Measurements from ENCODE around the gene IFT27.
"Not testable (repeated sequence)": the region's sequence is repeated elsewhere in the genome, so short reads cannot be mapped to it uniquely, and the experiment has no call there.

IFT27 gene

GRCh38 chr22:36764641-36765040, 11.3 kb downstream of the IFT27 start:
- no peak for DNase-seq

DNA sequence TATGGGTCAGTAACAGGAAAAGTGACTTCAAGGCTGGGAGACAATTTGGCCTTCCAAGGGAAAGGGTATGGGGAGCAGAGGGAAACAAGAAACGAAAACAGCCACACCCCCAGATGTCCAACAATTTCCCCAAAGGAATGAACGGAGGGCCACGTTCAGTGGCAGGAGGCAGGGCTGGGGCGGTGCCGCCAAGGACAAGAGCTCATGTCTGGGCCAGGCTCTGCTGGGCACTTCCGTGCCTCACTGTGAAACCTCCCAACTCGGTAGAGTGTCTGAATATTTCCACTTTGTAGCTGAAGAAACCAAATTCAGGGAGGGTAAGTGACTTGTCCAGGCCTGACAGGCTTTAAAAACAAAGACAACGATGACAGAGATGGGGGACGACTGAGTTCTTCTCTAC, 11.9 kb downstream of the IFT27 start:
- no peak for DNase-seq

- no peak for DNase-seq
Measured at GRCh38 chr22:36763576-36763975, 12.3 kb downstream of the IFT27 start.

GRCh38 chr22:36762687-36763260, 13.1 kb downstream of the IFT27 start:
- DNase-seq: no peak

- no peak for DNase-seq
Measured at GRCh38 chr22:36761553-36762240, 14.2 kb downstream of the IFT27 start.

- DNase-seq: no peak
Measured at GRCh38 chr22:36760786-36761185, 15.1 kb downstream of the IFT27 start.

DNA sequence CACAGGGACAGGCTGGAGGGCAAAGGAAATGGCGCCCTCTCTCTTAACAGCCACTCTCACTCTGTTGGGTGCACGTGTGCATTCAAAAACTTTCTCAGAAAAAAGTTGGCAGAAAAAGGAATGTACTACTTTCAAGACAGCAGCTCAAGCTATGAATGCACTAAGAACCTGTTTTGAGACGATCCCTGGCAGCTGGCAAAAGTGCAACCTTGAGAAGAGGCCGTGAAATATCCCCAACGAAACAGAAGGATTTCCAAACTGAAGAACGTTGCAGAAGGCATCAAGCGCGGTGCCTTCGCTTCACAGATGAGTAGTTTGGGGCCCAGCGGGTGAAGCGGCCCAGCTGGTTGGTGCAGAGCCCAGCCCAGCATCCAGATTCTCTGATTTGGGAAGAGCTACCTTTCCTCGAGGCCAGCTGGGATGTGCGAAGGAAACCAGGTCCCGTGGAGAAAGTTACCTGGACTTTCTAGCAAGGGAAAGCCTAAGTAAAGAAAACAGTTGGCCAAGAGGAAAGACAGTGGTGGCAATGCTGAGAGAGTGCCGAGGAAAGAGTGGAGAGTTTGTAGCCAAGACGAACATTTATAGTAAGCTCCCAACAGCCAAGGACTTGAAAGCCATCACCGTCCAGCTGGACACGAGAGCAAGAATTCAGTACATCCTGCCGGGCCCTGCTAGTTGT, 16.3 kb downstream of the IFT27 start:
- no peak for DNase-seq

DNA sequence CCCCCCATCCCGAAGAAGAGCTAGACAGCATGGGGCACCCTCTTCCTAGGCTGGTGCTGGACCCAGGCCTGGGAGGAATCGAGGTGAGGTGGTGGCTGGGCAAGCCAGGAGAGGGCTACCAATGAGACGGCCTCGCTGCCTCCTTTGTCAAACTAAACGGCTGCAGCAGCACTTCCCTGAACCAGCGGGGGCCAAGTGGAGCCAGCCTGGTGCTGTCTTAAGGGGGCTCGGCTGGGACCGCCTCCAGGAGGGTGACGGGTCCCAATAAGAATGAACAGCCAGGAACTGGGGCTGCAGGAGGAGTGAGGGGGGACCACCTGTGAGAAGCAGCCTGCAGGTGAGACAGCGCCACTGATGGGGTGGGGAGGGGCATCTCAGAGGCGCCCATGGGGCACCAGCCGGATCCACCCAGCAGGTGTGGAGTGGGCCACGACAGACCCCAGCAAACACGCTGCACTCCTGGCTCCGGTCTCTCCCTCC, 17.1 kb downstream of the IFT27 start:
- DNase-seq: no peak

GRCh38 chr22:36757668-36758211, 18.2 kb downstream of the IFT27 start:
- peak; percentile 48 to 69 (median 58) for DNase-seq

DNA sequence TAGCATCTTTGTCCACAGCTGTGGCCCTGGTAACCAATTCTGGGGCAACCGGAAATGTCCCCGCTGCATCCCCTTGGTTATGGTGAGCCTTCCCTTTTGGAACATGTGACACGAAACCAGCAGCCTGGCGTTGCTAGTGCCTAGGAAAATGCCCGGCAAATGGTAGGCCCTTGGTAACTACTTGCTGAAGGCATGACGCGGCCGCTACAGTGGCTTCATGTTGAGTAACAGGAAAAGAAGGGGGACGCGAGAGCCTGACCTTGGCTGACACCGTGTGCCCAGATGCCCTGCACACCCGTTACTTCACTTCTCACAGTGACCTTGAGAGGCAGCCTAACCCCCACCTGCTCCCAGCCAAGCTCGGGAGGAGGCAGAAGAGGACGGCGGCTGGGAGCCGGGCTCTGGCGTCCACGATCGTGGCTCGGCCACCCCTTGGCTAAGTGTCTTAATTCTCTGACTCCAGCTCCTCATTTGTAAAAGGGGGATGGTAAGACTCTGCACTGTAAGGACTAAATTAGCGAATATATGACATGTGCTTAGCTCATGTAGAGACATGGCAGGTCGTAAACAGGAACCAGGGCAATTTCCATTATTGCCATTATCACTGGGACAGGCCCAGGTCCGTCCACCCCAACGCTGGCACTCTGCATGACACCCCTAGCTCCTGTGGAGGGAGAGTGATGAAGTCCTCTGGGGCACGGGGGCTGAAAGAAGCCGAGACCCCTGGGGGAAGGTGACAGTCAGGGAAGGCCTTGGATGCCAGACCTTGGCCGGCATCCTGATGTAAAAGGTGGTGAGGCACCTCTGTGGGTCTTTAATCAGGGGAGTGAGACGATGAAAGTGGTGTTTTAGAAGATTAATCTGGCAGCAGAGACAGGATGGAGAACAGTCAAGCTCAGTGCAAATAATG, 18.9 kb downstream of the IFT27 start:
- no peak for DNase-seq

DNA sequence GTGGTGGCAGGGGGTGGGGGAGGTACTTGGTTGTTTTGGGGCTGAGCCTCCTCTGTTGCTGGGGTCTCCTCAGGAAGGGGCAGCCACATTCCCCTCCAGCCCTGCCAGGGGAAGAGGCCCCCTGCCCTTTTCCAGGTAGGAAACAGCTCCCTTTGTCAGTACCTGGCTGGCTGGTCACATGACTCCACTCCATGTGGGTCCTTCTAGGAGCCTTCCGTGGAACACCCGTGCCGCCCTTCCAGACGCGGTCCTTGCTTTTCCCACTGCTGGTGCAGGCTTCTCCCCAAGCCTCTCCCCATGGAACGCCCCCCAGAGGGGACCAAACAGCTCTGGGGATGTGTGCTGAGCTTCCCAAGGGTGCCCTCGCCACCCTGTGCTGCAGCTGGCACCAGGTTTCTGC, 19.9 kb downstream of the IFT27 start:
- DNase-seq: no peak

- DNase-seq: no peak
Measured at GRCh38 chr22:36755316-36755715, 20.6 kb downstream of the IFT27 start.

DNA sequence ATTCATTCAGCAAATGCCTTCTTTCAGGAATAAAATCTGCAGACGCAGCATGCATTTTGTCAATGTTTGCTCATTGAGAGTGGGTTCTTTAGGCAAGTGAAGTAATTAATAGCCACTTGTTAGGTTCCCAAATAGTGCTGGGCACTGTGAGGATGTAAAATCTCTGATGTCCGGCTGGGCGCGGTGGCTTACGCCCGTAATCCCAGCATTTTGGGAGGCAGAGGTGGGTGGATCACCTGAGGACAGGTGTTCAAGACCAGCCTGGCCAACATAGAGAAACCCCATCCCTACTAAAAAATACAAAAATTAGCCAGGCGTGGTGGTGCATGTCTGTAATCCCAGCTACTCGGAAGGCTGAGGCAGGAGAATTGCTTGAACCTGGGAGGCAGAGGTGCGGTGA, 21.0 kb downstream of the IFT27 start:
- DNase-seq: not testable (repeated sequence)

- DNase-seq: no peak
Measured at GRCh38 chr22:36753916-36754315, 22.0 kb downstream of the IFT27 start.

DNA sequence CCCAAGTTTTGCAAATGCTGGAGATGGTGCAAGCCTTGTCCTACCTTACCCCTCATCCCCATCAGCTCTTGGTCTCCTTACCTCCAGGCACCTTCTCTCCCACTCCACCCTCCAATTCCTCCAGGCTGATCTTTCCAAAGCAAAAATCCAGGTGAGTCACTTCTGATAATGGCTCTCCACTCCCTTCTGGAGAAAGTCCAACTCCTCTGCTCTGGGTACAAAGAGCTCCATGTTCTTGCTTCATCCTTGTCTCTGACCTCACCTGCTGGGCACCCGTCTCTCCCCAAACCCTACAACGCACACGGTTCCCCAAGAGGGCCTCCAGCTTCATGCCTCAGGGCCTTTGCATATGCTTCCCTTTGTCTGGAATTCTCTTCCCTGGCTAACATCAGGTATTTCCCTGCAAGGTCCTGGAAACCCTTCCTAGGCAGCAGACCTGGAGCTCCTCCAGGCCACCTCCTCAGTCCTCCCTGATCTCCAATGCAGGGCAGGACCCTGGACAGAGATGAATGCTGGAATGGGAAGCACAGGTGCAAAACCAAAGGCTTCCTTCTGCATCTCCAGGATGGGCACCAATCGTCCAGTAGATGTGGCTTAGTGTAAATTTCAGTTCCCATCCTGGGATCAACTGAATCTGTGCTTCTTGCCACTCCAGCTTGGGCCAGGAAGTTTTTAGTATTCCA, 22.7 kb downstream of the IFT27 start:
- no peak for DNase-seq

- DNase-seq: no peak
Measured at GRCh38 chr22:36746375-36746970, 29.4 kb downstream of the IFT27 start.

DNA sequence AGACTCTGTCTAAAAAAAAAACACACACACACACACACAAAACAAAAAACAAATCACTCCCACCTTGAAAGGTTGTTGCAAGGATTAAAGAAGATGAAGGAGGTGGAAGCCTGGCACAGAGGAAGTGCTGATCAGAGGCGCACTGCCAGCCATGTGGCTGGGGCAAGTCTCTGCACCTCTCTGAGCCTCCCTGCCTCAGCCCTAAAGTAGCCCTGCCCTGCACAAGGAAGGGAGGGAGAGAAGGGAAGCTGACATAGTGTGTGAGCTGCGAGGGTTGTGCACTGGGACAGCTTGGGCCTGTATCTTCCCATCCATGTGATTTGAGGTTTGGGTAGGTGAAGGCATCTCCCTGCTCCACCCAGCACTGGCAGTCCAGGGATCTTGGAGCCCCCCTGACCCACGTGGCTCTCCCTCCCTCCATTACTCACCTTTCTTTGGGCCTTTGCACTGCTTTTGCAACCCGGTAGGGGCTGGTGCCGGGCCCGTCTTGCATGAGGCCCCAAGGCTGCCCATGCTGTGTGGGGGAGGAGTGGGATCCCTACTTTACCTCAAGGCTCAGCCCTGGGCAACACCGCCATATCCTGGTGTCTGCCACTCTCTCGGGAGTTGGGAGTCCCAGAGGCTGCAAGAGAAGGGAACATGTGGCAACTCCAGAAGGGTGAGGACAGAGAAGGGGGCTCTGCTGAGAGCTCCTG, 30.5 kb downstream of the IFT27 start:
- DNase-seq: no peak

GRCh38 chr22:36744791-36745190, 31.1 kb downstream of the IFT27 start:
- no peak for DNase-seq

DNA sequence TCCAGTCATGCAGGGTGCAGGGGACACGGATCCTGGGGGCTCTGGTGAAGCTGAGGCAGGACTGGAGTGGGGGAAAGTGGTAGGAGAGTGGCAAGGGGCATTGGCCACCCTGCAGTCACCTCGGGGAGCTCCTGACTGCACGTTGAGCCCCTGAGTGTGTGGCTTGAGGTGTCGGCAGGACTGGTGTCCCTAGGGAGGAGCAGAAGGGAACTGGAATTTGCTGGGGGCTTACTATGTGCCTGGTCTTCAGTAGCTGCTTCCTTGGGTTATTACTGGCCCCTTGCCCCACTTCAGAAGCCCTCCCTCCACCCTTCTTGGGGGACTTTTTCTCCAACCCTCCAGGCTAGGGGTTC, 31.5 kb downstream of the IFT27 start:
- DNase-seq: no peak

GRCh38 chr22:36743591-36744412, 32.1 kb downstream of the IFT27 start:
- no peak for DNase-seq
